LHCN-M2 (cell line): ENCODE measurements around the gene BAHD1. TPM values are rescaled to one million over a fixed set of nuclear protein-coding genes. Genes with fewer than 3 reads are reported as not detected.
A peak's percentile ranks its signal among the peaks of the same experiment; 100 is the strongest.

Experiments used
- DNase-seq: peaks from one replicate; pipeline ENCODE4 v3.0.0-alpha.2; 2012; ENCODE audit warnings: low read depth
- total RNA-seq: library from RNA; depleted of rRNA; stranded (reverse); fragments of >200 nt; gene quantifications from 2 replicates; pipeline ENCODE4 v1.2.3, GENCODE V29; 2014

The BAHD1 gene
- total RNA-seq, 1 experiment from 2014 or later = 8.3 TPM

DNA sequence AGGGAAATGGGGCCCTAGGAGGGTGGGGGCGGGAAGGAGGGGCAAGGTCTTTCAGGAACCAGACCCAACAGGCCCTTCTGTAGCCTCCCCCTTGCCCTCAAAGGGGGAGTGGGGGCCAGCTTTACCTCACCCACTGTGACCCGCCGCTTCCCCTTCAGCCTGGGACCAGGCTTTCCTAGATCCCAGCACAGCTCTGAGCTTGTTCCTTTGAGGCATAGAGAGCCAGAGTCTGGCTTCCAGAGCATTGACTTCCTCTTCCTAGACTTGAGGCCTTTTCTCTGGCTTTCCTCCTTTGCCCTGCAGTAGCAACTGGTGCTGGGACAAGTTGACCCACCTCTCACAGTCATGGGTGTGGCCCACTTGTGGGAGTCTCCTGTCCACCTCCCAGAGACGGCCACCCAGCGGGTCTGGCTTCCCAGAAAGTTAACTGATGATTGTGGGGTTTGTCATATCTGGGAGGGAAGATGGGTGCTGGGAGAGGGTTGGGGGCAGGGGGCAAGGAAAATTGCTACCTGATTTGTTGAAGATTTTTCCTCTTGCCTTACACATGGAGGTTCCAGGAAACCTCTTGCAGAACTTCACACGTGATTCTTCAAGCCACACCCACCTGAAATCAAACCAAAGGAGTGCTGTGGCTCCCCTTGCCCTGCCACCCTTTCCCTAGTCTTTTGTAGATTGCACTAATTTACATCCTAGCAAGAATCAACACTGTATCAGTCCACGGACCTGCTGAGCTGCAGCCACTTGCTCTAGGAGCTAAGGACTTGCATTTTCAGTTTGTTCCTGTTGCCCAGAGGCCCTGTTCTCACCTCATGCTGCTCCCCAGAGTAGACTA lies 25.9 kb downstream of the BAHD1 start:
- no peak for DNase-seq

- no peak for DNase-seq
Measured at GRCh38 chr15:40467261-40467615, 26.5 kb downstream of the BAHD1 start.

DNA sequence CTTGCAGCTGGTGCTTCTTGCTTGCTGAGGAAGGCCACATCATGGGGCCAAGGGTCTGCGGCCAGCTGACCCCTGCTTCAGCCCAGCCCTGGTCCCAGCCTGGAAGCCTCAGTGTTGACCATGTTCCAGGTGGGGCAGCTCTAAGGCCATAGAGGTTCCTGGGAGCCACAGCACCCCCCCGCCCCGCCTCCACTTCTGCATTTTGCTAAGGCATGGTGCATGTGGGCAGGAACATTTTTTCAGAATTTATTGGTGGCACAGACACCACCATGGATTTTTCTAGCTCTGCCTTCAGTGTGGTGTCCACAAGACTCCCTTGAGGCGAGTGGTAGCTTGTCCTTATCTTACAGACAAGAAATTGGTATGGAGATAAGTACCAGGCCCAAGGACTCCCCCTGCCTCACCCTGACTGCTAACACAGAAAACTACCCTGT lies 28.2 kb downstream of the BAHD1 start:
- no peak for DNase-seq

GRCh38 chr15:40469776-40470390 lies 29.1 kb downstream of the BAHD1 start:
- peak; percentile 20 for DNase-seq

- DNase-seq = peak; percentile 33
Measured at GRCh38 chr15:40470423-40471104, 29.8 kb downstream of the BAHD1 start, which contains the start of gene CHST14. Gene CHST14, plus strand, starts transcription at chr15:40470984. Its CDS starts 230 bp downstream, at chr15:40471214.

GRCh38 chr15:40471105-40471807 lies 30.5 kb downstream of the BAHD1 start:
- no peak for DNase-seq

GRCh38 chr15:40471808-40472150 lies 31.0 kb downstream of the BAHD1 start:
- DNase-seq = no peak

DNA sequence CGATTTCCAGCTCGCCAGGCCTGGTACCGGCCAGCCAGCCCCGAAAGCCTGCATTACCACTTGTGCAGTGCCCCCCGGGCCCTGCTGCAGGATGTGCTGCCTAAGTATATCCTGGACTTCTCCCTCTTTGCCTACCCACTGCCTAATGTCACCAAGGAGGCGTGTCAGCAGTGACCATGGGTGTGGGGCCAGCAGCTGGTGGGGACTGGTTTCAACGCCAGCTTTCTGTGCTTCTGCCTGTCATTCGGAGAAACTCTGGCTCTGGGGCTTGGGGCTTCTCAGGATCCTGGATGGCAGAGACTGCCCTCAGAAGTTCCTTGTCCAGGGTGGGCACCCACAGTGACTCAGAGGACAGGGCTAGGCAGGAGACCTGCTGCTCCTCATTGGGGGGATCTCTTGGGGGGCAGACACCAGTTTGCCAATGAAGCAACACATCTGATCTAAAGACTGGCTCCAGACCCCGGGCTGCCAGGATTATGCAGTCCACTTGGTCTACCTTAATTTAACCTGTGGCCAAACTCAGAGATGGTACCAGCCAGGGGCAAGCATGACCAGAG lies 31.5 kb downstream of the BAHD1 start:
- DNase-seq = no peak

DNA sequence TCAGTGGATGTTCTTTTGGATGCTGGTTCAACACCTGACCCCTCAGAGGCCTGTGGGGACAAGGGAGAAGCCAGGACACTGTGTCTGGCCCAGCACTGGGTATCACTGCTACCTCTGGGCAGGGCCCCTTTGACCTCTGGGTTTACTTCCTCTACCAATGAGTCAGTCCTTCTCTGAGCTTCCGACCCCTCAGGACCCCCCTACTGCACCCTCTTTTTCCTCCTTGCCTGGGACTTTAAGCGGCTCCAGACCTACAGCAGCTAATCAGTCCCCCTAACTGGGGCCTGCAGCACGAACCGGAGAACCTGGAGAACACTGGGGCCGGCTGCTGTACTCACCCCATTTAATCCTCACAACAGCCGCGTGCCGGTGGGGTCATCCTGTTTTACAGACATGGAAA lies 33.8 kb downstream of the BAHD1 start:
- no peak for DNase-seq

DNA sequence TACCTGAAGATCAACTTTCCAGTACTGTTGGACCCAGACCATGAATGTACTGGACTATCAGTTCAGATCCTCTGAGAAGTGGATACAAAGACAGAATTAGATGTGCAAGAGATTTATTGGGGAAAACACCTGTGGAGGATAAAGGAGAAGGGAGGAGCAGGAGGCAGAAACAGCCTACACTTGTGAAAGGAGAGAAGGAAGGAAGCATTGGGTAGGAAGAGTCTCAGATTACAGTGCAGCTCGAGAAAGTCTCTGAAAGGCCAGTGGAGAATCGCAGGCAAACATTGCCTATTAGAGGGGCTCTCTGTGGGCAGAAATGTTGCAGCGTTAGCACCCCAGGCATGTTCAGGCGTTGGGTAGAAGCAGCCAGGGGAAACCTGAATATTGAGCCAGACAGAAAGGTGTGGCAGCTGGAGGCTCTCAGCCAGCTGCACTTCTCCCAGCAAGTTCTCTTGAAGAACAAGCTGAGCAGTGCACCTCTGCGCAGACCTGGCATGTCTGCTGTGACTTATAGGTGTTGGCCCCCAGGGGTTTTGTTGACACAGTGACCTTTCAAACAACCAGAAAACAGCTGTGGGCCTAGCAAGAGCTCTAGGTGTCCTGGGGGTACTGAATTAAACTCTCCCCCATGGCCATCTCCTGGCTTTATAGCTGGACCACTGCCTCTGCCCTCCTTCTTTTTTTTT lies 37.0 kb downstream of the BAHD1 start:
- DNase-seq = no peak

DNA sequence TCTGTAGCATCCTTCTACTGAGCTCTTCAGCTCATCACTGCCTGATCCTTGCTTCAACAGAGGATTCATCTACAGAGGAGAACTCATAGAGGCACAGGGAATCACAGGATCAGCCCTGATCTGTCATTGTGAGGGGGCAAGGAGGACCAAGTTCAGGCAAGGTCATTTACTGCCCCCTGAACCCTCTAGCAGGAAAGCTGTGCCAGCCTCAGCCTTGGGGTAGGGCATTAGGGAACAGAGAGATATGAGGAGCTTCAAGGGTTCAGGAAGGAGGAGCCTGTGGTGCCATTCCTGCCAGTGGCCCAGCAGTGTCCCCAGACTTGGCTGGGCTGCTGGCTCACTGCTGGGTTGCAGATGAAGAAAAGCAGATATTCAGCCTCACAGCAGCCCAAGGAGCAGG lies 38.3 kb downstream of the BAHD1 start:
- DNase-seq = no peak

- DNase-seq = peak; percentile 38
Measured at GRCh38 chr15:40481341-40482074, 40.8 kb downstream of the BAHD1 start.

DNA sequence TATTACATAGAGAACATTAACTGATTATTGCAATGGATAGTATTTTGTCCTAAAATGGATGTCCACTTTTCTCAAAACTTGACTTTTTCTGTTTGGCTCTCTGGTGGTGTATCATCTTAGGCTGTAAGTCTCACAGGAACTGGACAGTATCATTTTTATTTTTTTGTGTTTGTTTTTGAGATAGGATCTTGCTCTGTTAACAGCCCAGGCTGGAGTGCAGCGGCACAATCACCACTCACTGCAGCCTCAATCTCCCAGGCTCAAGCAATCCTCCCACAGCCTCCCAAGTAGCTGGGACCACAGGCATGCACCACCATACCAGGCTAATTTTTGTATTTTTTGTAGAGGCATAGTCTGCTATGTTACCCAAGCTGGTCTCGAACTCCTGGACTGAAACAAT lies 43.2 kb downstream of the BAHD1 start:
- no peak for DNase-seq

GRCh38 chr15:40486066-40486770 lies 45.5 kb downstream of the BAHD1 start:
- no peak for DNase-seq

DNA sequence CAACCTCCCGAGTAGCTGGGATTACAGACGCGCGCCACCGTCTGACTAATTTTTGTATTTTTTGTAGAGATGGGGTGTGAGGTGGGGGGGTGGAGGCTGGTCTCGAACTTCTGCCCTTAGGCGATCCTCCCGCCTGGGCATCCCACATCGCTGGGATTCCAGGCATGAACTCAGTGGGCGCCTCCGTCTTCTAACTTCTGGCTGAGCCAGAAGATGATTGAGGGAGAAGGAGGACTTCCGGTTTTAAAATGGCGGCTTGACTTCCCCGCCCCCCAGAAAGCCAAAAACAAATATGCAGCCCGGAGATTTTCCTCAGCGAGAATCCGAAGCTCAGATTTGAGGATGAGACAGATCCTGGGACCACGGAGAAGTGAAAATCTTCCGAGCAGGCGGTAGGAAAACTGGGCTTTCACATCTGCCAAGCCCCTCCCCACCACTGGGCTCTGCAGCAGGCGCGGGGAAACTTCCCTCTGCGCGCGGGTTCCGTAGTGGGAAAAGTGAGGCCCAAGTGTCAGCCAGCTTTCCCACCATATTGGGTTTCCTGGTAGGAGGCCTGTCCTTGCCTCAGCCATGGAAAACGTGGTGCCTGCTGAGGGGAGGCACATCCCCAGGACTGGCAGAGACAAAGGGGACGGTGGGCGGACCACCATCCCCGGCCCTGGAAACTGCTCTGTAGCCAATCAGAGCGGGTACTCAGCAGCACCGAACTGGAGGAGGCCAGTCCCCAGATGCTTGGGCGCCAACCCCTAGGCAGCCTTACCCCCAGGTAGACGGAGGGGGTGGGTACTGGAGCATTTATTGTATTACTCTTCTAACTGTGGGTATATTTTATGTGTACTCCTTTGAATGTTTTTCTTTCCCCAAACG lies 47.3 kb downstream of the BAHD1 start:
- no peak for DNase-seq

GRCh38 chr15:40489274-40490175 lies 48.8 kb downstream of the BAHD1 start:
- no peak for DNase-seq

- DNase-seq = no peak
Measured at GRCh38 chr15:40493089-40493840, 52.5 kb downstream of the BAHD1 start.
